Adrenal gland (tissue), 5 donors: ENCODE results near the gene FBXO21.

Experiments used
- CTCF ChIP-seq, 6 experiments: fragments of 450-650 bp in 4 of 6; fragments of 200-600 bp in 2 of 6; sonication (generic) in 1 of 6; IDR thresholded peaks; 1 replicate in 5 of 6; 2 replicates in 1 of 6; pipeline versions ENCODE4 v1.5.1 to v1.8.0; 2016 to 2021; ENCODE audit warnings: antibody characterized with exemption in 6 of 6, mild to moderate bottlenecking in 2 of 6, moderate library complexity in 1 of 6
- POLR2A ChIP-seq, 2 donors: fragments of 450-650 bp; IDR thresholded peaks; one replicate each; pipeline ENCODE4 v1.6.1; 2017; ENCODE audit warnings: antibody characterized with exemption in 2 of 2, mild to moderate bottlenecking in 2 of 2, moderate library complexity in 1 of 2
- donor health status: DM: no; HTN: no; CAD: no.

GRCh38 chr12:117167769-117168168, 22.5 kb downstream of the FBXO21 start:
- no peak for TF ChIP-seq CTCF (IDR thresholded peaks at IDR 0.05)
- no peak for TF ChIP-seq POLR2A (IDR thresholded peaks at IDR 0.05)
